ENCODE results near the gene MS4A14.
"Not testable (repeated sequence)": the region's sequence is repeated elsewhere in the genome, so short reads cannot be mapped to it uniquely, and the experiment has no call there.

The MS4A14 gene

GRCh38 chr11:60396382-60396781 lies at the start of gene MS4A14:
MS4A14 (plus strand) TSS chr11:60396459; CDS start chr11:60396579, 120 bp downstream.
- DNase-seq: no peak

- no peak for DNase-seq
Measured at GRCh38 chr11:60347084-60347797, 49.0 kb upstream of the MS4A14 start.

- no peak for DNase-seq
Measured at GRCh38 chr11:60348116-60348515, 48.1 kb upstream of the MS4A14 start.

DNA sequence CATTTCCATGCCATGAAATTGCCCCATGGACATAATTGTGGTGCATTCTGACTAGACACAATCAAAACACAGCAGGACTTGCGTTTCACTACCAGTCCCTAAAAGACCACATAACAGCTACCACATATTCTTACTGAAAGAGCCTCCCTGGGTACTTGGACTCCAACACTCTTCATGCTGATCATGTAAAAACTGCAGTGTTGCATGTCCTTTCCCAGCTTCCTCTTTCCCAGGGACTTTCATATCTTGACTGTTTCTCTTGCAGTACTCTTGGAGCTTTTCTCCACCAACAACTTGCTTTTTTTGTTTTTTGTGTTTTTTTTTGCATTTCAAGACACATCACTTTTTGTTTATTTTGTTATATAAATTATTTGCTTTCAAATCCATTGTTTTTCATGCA lies 46.3 kb upstream of the MS4A14 start:
- DNase-seq: no peak

DNA sequence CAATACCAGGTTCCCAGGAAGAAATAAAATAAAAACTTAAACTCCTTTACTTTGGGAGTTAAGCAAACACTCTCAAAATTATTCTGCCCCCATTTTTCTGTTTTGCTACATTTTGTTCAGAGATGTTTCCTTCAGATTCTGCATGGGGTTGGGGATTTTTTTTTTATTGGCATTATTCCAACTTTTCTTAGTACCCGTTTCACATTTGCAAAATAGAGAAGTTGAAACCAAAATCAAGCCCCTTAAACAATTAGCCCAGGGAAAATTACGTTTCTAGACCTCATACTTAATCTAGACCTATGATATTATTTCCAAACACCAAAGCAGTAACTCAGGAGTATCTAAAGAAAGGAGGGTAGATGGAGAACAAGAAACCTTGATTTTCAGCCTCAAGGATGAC lies 38.5 kb upstream of the MS4A14 start:
- no peak for DNase-seq

DNA sequence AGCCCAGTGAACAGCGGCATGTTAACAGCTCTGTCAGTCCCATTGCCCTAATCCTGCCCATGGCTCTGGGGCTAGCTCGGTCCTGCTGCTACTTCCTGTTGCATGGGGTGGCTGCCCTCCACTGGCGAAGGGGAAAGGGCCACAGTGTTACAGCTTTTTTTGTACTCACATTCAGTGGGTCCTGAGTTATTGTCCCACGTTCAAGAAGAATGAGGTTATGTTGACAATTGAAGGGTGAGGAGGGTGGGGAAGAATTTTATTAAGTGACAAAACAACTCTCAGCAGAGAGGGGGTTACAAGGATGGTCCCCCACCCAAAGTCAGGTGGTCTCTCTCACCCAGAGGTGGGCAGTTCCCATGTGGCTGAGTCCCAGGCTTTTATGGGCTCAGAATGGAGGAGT lies 35.6 kb upstream of the MS4A14 start:
- DNase-seq: no peak

DNA sequence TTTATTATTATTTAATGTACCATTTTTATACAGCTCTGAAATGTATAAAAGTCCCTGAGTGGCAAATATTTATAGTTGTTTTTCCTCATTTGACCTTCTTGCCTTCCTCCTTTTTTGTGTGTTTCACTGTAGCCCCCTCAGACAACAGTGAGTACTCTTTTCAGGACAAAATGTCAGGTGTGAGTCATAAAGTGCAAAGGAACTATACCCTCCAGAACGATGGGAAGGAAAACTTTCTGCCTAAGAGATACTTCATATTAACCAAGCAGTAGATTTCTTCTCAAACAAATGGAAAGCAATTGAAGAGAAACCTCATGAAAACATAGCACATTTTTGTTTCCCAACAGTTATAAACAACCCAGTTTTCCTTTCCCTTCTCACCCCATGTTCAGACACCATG lies 34.0 kb upstream of the MS4A14 start:
- DNase-seq: no peak

- DNase-seq: peak; percentile 3
Measured at GRCh38 chr11:60363542-60364470, 32.5 kb upstream of the MS4A14 start.

DNA sequence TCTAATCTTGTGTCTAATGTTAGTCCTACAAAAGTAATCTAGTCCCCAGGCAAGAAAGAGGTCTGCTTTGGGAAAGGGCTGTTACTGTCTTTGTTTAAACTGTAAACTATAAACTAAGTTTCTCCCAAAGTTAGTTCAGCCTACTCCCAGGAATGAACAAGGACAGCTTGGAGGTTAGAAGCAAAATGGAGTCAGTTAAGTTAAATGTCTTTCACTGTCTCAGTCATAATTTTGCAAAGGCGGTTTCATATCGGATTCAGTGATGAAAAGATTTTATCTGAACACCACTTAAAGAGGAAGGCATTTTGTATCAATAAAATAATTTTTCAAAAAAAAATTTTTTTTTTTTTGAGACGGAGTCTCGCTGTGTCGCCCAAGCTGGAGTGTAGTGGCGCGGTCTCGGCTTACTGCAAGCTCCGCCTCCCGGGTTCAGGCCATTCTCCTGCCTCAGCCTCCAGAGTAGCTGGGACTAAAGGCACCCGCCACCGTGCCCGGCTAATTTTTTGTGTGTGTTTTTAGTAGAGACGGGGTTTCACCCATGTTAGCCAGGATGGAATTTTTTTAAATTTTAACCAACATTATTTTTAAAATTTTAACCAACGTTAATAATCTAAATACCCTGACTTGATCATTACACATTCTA lies 29.9 kb upstream of the MS4A14 start:
- not testable (repeated sequence) for DNase-seq

DNA sequence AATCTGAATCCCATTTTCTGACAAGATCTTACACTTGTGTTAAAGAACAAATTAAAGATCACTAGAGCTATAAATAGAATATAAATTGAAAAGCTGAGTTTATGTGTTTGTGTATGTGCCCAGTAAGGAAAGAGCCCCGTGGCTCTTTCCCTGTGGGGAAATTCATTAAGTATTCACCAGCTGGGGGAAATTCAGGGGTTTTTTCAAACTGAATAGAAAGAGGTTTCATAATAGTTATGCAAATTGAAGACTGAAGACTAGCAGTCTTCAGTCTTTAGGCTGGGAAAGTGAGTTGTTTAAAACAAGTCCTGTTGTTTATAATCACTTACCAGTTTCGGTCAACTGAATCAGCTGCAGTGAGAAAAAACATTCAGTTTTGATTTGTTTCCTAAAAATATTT lies 29.2 kb upstream of the MS4A14 start:
- no peak for DNase-seq

GRCh38 chr11:60367896-60368295 lies 28.4 kb upstream of the MS4A14 start:
- no peak for DNase-seq

DNA sequence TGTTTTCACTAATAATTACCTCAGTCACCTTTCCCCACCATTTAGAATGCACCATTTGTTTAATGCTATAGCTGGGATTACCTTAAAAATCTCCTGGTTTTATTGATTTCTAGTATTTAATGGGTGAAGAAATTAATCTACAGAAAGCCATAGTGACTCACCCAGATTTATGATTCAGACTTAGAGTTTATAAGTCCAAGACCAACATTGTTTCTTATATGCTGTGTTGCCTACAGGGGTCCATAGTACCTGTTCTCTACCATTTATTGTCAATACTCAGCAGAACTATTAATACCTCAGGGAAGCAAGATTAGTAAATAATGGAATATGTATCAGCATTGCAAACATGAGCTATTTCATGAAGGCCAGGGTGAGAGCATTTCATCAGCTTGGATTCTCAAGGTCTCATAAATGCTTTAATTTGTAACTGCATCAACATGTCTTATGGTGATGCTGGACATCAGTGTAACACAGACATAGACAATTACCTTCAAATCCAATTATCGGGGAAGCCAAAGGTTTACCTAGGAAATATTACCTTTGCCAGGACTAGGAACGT lies 25.9 kb upstream of the MS4A14 start:
- no peak for DNase-seq

- DNase-seq: no peak
Measured at GRCh38 chr11:60370811-60371298, 25.4 kb upstream of the MS4A14 start.

GRCh38 chr11:60371386-60371785 lies 24.9 kb upstream of the MS4A14 start:
- no peak for DNase-seq

DNA sequence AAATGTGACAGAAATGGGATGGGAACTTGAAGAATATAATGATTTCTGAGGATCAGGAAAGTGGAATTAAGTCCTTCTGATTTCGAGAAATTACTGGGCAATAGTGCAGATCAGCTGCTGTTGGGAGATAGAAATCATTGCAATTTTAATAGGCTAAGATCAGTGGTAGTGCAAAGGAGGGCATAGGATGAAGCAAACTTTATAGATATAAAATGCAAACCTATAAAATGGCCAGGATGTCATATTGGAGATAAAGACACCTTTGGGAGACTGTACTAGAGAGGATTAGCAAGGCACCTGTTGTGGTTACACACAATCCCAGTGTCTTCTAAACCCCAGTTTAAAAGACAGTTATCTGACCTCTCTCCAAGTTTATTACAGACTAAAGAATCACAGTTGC lies 24.4 kb upstream of the MS4A14 start:
- DNase-seq: no peak

DNA sequence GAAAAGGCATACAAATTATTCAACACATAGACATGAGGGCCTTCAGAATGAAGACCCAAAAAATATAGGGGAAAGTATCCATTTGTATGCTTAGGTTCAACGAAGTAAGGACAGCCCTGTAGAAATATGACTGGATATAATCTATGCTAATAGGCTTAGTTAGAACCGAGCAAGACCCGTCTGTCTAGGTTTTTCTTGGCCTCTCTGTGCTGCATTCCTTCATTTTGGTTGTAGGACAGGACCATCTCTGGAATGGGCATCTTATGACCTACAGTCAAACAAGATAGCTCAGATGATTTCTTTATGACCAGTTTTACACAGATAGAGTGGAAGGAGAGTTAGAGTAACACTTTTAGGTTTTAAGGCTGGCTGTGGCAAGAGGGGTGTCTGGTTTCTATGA lies 23.5 kb upstream of the MS4A14 start:
- DNase-seq: no peak

DNA sequence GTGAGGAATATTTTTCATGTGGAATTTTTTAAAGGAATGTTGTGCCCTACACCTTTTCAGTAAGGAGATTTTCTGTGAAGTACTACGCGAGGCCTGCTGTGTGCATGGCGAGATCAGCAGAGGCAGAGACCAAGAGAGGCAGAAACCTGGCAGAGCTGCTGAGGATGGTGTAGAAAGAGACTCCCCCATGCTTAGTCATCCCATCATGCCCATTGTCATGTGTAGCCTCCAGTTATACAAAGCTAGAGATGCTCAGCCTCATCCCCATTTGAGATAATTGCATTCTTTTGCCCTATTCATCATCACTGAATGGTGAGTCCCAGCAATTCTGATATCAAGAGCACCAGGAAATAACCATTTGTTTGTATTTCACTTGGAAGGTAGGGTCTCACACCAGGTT lies 20.9 kb upstream of the MS4A14 start:
- DNase-seq: no peak

GRCh38 chr11:60376601-60377000 lies 19.7 kb upstream of the MS4A14 start:
- DNase-seq: no peak

DNA sequence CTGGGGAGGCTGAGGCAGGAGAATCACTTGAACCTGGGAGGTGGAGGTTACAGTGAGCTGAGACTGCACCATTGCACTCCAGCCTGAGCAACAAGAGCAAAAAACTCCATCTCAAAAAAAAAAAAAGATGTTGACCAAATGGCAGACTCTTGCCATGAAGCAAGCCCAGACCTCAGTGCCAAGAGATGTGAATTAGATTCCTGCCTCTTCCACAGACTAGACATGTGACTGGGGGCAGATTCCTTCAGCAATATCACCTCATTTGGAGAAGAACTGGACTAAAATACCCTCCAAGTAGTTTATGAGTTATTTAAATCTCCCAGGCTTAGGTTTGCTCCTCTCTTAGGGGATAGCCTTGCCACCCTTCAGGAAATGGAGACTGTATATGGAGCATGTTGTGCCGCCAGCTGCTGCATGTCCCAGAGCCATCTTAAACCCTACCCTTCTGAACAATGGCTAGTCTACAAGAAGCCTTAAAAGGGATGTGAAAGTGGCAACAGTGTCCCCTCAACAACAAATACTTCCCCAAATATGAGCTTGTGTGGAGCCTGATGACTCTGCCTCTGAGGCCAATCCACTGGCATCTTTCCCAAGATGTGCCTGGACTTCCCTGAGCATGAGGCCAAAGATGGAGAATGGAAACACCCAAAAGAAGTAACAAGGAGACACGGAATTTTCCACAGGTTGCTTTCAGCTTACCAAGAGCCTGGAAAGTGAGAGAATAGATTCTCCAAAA lies 18.7 kb upstream of the MS4A14 start:
- DNase-seq: no peak

- no peak for DNase-seq
Measured at GRCh38 chr11:60378354-60378753, 17.9 kb upstream of the MS4A14 start, which contains the start of gene MS4A7. MS4A7 (plus strand) TSS chr11:60378532; CDS start chr11:60383142, 4,610 bp downstream.

DNA sequence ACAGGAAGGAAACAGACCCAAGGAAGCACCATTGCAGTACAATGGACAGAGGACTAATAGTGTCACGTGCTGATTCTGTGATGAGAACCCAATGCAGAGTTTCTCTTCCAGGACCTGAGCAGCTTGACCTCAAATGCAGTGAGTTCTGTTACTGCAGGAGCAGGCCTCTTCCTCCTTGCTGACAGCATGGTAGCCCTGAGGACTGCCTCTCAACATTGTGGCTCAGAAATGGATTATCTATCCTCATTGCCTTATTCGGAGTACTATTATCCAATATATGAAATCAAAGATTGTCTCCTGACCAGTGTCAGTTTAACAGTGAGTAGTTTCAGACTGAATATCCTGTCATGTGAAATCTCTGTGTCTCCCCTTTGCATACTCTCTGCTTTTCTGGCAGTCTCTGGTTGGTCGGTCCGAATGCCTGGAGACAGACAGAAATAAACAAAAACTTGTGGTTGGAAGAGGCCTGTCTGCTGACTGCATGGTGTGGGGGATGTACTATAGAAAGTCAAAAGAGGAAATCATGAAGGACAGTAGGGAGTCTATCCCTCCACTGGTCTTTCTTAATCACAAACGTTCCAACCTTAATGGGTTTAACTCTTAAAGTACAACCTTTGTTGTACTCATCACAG lies 6.9 kb upstream of the MS4A14 start:
- no peak for DNase-seq

- DNase-seq: no peak
Measured at GRCh38 chr11:60390419-60390818, 5.8 kb upstream of the MS4A14 start.
